ENCODE measurements around the gene IGHMBP2.

Gene IGHMBP2

DNA sequence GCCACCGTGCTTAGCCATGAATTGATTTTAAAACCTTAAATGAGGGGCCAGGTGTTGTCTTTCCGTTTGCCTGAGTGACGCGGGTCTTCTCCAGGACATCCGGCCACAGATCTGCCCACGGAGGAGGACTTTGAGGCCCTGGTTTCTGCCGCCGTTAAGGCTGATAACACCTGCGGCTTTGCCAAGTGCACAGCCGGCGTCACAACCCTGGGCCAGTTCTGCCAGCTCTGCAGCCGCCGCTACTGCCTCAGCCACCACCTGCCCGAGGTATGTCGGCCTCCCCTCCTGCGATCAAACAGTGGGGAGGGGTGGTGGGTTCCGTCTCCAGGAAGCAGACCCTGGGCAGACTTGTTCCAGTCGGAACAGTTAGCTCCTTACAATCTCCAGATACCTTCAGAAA lies 34.4 kb downstream of the IGHMBP2 start:
- TF ChIP-seq, protein P1, sequence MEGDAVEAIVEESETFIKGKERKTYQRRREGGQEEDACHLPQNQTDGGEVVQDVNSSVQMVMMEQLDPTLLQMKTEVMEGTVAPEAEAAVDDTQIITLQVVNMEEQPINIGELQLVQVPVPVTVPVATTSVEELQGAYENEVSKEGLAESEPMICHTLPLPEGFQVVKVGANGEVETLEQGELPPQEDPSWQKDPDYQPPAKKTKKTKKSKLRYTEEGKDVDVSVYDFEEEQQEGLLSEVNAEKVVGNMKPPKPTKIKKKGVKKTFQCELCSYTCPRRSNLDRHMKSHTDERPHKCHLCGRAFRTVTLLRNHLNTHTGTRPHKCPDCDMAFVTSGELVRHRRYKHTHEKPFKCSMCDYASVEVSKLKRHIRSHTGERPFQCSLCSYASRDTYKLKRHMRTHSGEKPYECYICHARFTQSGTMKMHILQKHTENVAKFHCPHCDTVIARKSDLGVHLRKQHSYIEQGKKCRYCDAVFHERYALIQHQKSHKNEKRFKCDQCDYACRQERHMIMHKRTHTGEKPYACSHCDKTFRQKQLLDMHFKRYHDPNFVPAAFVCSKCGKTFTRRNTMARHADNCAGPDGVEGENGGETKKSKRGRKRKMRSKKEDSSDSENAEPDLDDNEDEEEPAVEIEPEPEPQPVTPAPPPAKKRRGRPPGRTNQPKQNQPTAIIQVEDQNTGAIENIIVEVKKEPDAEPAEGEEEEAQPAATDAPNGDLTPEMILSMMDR (IDR thresholded peaks at IDR 0.05; ENCODE audit: low read depth, low read length, poor library complexity, severe bottlenecking), result no peak
- TF ChIP-seq EZH2phosphoT487 (IDR thresholded peaks at IDR 0.05; ENCODE audit: borderline replicate concordance, low read length), result no peak
- no peaks in the 10 kb centered on the region for H3K9me3 ChIP-seq (ENCODE audit: control insufficient read depth, insufficient read depth, low read length)
- H4K20me1 ChIP-seq (ENCODE audit: control insufficient read depth, insufficient read depth, low read depth, low read length), result no peaks in the 10 kb centered on the region
- H3F3A ChIP-seq (ENCODE audit: control insufficient read depth, insufficient read depth), result no peaks in the 10 kb centered on the region
- H3K4me3 ChIP-seq (ENCODE audit: low read length), result no peak overlapping the region
- H3K4me1 ChIP-seq (ENCODE audit: control insufficient read depth, low read length), result no peaks in the 10 kb centered on the region
- no peak overlapping the region for H3K27ac ChIP-seq (ENCODE audit: low read depth, low read length)
- peaks cover 27% of the 10 kb centered on the region for H3K36me3 ChIP-seq (ENCODE audit: control insufficient read depth, low read length)
- no peaks in the 10 kb centered on the region for H3K27me3 ChIP-seq (ENCODE audit: control insufficient read depth, low read length)
- H3K79me2 ChIP-seq (ENCODE audit: control insufficient read depth, low read length), result no peaks in the 10 kb centered on the region
- no peak overlapping the region for H3K4me2 ChIP-seq (ENCODE audit: low read length)
- no peaks in the 10 kb centered on the region for H3K9me2 ChIP-seq (replicated peaks; ENCODE audit: control insufficient read depth, low read length)

GRCh38 chr11:68938816-68939582 lies 35.3 kb downstream of the IGHMBP2 start:
- no peaks in the 10 kb centered on the region for H4K20me1 ChIP-seq (ENCODE audit: control insufficient read depth, insufficient read depth, low read depth, low read length)

DNA sequence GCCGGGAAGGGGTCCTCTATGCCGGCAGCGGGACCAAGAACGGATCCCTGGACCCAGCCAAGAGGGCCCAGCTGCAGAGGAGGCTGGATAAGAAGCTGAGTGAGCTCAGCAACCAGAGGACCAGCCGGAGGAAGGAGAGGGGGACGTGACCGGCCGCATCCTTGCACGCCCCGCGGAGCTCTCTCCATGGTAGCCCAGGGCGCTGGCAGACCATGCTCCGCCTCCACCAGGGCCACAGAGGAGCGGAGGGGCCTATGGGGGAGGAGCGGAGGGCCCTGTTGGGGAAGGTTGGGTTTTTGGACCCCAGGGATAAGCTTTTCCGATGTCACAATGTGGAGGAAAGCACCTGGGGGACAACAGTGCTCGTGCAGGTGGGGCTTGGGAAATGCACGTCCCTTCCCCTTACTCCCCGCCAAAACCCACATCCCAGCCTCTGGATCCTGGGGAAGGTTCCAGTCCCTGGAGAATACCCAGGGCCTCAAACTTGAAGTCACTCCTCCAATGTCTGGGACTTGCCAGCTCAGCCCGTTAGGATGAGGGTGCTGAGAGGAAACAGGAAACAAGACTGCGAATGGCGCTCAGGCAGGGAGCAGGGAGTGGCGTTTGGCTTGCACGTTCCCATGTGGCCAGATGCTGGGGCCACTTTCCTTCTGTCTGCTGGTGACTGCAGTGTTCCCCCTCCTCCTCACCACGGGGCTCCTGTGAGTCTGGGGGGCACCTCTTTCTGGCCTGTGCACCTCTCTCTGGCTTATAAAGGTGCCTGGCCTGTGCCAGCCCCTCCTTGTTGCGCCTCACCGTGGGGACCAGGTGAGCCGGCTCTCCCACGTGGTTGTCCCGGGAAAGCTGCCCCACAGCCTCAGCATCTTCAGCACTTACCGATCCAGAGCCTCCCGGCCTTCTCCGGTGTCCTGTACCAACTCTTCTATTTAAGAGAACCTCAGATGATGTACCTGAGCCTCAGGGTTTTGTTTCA lies 36.2 kb downstream of the IGHMBP2 start:
- Histone ChIP-seq H3K4me3 (ENCODE audit: low read length) (no peak overlapping the region), H3F3A (ENCODE audit: control insufficient read depth, insufficient read depth) (no peaks in the 10 kb centered on the region), H3K4me1 (ENCODE audit: control insufficient read depth, low read length) (no peaks in the 10 kb centered on the region), H3K4me2 (ENCODE audit: low read length) (no peak overlapping the region), H3K9me3 (ENCODE audit: control insufficient read depth, insufficient read depth, low read length) (no peaks in the 10 kb centered on the region), H3K36me3 (ENCODE audit: control insufficient read depth, low read length) (peaks cover 20% of the 10 kb centered on the region), H3K79me2 (ENCODE audit: control insufficient read depth, low read length) (no peaks in the 10 kb centered on the region), H3K27ac (ENCODE audit: low read depth, low read length) (no peak overlapping the region), H3K27me3 (ENCODE audit: control insufficient read depth, low read length) (no peaks in the 10 kb centered on the region), H3K9me2 (replicated peaks; ENCODE audit: control insufficient read depth, low read length) (no peaks in the 10 kb centered on the region), H4K20me1 (ENCODE audit: control insufficient read depth, insufficient read depth, low read depth, low read length) (no peaks in the 10 kb centered on the region)
- TF ChIP-seq, protein P1 (IDR thresholded peaks at IDR 0.05; ENCODE audit: low read depth, low read length, poor library complexity, severe bottlenecking), result no peak
- TF ChIP-seq EZH2phosphoT487 (IDR thresholded peaks at IDR 0.05; ENCODE audit: borderline replicate concordance, low read length), result no peak

More at GRCh38 chr11:68938816-68939582, 35.3 kb downstream of the IGHMBP2 start:
- H3K79me2 ChIP-seq (ENCODE audit: control insufficient read depth, low read length), result no peaks in the 10 kb centered on the region
- no peaks in the 10 kb centered on the region for H3K4me1 ChIP-seq (ENCODE audit: control insufficient read depth, low read length)
- H3F3A ChIP-seq (ENCODE audit: control insufficient read depth, insufficient read depth), result no peaks in the 10 kb centered on the region
- no peaks in the 10 kb centered on the region for H3K9me2 ChIP-seq (replicated peaks; ENCODE audit: control insufficient read depth, low read length)
- H3K9me3 ChIP-seq (ENCODE audit: control insufficient read depth, insufficient read depth, low read length), result no peaks in the 10 kb centered on the region
- TF ChIP-seq EZH2phosphoT487 (IDR thresholded peaks at IDR 0.05; ENCODE audit: borderline replicate concordance, low read length), result no peak
- TF ChIP-seq, protein P1 (IDR thresholded peaks at IDR 0.05; ENCODE audit: low read depth, low read length, poor library complexity, severe bottlenecking), result no peak
- H3K36me3 ChIP-seq (ENCODE audit: control insufficient read depth, low read length), result peaks cover 26% of the 10 kb centered on the region
- no peak overlapping the region for H3K4me3 ChIP-seq (ENCODE audit: low read length)
- H3K4me2 ChIP-seq (ENCODE audit: low read length), result no peak overlapping the region
- no peaks in the 10 kb centered on the region for H3K27me3 ChIP-seq (ENCODE audit: control insufficient read depth, low read length)
- H3K27ac ChIP-seq (ENCODE audit: low read depth, low read length), result no peak overlapping the region
